GM19238 (cell line): ENCODE measurements around the gene ZMIZ2.
"Not testable (repeated sequence)": the region's sequence is repeated elsewhere in the genome, so short reads cannot be mapped to it uniquely, and the experiment has no call there.

ENCODE experiments used
- DNase-seq: peaks from one replicate; pipeline ENCODE4 v3.0.0; 2011; ENCODE audit warnings: low spot score; ENCODE audit not compliant: insufficient read length

ZMIZ2 gene

DNA sequence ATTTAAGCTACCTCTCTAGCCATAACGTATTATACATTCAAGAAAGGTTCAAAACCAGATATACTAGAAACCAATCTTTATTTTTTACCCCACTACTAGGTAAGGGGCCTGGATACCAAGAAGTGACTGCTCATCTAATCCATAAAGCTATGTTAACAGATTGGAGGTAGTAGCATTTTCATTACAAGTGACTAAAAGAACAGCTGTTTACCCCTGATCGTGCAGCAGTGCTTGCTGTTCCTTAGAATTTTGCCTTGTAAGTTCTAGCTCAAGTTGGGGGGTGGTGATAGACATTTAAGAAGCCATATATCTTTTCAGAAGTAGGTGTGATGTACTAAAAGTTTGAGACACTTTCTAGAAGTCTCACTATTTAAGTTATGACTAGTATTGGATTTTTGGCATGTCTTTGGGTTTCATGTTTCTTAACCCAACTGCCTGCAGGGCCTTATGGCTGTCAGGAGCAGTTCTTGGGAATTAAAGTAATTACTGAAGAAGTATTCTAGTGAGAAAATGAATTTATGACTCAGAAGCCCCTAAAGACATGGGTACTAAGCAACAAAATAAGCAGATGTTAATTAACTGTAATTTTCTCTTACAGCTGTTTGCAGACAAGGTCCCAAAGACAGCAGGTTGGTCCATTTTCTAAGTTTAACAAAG lies 50.1 kb downstream of the ZMIZ2 start:
- no peak for DNase-seq

DNA sequence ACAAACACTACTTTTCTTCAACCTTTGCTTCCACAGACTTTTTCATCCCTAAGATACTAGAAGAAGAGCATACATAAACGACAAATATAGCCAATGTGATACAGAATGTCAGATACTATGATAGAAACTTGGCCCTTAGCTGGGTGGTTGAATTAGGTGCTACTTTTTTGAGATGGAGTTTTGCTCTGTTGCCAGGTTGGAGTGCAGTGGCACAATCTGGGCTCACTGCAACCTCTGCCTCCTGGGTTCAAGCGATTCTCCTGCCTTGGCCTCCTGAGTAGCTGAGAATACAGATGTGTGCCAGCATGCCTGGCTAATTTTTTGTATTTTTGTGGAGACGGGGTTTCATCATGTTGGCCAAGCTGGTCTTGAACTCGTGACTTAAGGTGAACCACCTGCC lies 51.3 kb downstream of the ZMIZ2 start:
- DNase-seq: no peak

- DNase-seq: no peak
These were observed 53.2 kb downstream of the ZMIZ2 start for GRCh38 chr7:44801890-44802289.

DNA sequence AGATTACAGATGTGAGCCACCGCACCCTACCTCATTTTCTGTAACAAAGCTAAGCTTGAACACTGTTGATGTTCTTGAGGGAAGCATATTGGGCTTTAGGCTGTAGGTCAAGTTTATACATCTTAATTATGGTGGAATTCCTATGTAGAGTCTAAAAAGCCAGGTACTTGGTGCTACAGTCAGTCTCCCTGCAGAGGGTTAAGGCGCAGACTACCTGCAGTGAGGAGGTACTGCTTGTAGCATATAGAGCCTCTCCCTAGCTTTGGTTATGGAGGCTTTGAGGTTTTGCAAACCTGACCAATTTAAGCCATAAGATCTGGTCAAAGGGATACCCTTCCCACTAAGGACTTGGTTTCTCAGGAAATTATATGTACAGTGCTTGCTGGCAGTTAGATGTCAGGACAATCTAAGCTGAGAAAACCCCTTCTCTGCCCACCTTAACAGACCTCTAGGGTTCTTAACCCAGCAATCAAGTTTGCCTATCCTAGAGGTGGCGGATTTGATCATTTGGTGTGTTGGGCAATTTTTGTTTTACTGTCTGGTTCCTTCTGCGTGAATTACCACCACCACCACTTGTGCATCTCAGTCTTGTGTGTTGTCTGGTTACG lies 53.9 kb downstream of the ZMIZ2 start:
- no peak for DNase-seq

DNA sequence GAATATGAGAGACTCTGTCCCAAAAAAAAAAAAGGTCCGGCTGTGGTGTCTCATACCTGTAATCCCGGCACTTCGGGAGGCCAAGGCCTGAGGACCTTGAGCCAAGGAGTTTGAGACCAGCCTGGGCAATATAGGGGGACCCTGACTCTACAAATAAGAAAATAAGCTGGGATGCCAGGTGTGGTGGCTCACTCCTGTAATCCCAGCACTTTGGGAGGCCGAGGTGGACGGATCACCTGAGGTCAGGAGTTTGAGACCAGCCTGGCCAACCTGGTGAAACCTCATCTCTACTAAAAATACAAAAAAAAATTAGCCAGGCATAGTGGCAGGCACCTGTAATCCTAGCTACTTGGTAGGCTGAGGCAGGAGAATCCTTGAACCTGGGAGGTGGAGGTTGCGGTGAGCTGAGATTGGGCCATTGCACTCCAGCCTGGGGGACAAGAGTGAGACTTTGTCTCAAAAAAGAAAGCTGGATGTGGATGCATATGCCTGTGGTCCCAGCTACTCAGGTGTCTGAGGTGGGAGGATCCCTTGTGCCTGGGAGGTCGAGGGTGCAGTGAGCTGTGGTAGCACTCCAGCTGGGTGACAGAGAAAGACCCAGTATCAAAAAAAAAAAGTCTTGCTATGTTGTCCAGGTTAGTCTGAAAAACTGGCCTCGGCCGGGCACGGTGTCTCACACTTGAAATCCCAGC lies 55.3 kb downstream of the ZMIZ2 start:
- DNase-seq: not testable (repeated sequence)

DNA sequence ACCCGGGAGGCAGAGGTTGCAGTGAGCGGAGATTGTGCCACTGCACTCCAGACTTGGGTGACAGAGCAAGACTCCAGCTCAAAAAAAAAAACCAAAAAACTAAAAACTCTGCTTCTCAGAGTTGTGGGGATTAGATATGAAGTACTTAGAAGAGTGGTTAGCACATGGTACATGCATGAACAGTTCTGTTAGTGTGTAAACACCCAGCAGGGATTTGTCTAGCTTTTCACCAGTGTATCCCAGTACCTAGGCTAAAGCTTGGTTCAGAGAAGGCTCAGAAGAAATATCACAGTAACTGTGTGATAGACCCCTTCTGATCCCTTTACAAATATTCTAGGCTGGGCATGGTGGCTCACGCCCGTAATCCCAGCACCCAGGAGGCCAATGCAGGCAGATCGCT lies 57.3 kb downstream of the ZMIZ2 start:
- DNase-seq: no peak

DNA sequence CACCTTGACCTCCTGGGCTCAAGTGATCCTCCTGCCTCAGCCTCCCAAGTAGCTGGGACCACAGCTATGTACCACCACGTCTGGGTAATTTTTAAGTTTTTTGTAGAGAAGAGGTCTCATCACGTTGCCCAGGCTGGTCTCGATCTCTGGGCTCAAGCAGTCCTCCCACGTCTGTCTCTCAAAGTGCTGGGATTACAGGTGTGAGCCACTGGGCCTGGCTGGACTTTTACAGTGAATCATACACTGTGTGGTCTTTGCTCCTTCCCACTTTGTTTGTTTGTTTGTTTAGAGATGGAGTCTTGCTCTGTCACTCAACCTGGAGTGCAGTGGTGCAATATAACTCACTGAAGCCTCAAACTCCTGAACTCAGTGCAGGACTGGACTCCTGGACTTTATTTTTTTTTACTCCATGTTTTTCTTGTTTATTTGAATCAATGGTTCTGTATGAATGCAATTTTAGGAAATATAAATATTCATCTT lies 60.3 kb downstream of the ZMIZ2 start:
- DNase-seq: no peak

GRCh38 chr7:44811093-44811492 lies 62.4 kb downstream of the ZMIZ2 start:
- no peak for DNase-seq

GRCh38 chr7:44811571-44811970 lies 62.9 kb downstream of the ZMIZ2 start:
- no peak for DNase-seq

DNA sequence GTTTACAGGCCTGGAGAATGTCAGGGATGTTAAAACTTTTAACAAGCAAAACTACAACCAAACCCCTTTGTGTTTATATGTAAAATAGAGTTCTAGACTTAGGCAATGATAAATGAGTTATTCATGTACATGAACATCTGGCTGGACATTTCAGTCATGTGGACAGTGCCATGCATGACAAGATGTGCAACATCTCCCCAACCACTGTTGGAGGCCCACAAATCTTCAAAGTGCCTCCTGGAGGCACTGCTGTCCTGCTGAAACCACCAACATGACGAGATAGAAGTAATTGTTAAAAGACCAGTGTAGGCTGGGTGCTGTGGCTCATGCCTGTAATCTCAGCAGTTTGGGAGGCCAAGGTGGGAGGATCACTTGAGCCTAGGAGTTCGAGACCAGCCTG lies 66.3 kb downstream of the ZMIZ2 start:
- no peak for DNase-seq

- DNase-seq: no peak
These were observed 70.6 kb downstream of the ZMIZ2 start for GRCh38 chr7:44819292-44819691.
